GM12874 (cell line): ENCODE measurements around the gene PCDH1.

ENCODE experiments used
- CTCF ChIP-seq: IDR thresholded peaks from 2 replicates; pipeline ENCODE4 v1.5.1; 2011; ENCODE audit warnings: low read depth, mild to moderate bottlenecking, control low read depth, low read length, moderate library complexity; ENCODE audit not compliant: insufficient read depth

The PCDH1 gene

GRCh38 chr5:141875022-141875740, 3.0 kb downstream of the PCDH1 start:
- no peak for TF ChIP-seq CTCF

GRCh38 chr5:141874262-141874964, 3.8 kb downstream of the PCDH1 start:
- TF ChIP-seq CTCF, result no peak

GRCh38 chr5:141873933-141874261, 4.3 kb downstream of the PCDH1 start:
- TF ChIP-seq CTCF, result no peak

- TF ChIP-seq CTCF, result no peak
These were observed 5.5 kb downstream of the PCDH1 start for GRCh38 chr5:141872496-141873356.

- TF ChIP-seq CTCF, result no peak
These were observed 6.3 kb downstream of the PCDH1 start for GRCh38 chr5:141871870-141872269.

- no peak for TF ChIP-seq CTCF
These were observed 7.3 kb downstream of the PCDH1 start for GRCh38 chr5:141870871-141871270.

- no peak for TF ChIP-seq CTCF
These were observed 8.0 kb downstream of the PCDH1 start for GRCh38 chr5:141870228-141870627.
